Head of caudate nucleus (tissue), 42 donors: ENCODE measurements around the gene CDT1.

Experiments
- DNase-seq, 42 donors: peaks; one replicate each; pipeline versions ENCODE4 v3.0.0 to v3.0.0-alpha.2; 2020 to 2021; ENCODE audit warnings: mixed read lengths in 7 of 42
- intact Hi-C: fragments of 100-400 bp; cut with DNase I; formaldehyde crosslinking; loops from one replicate; pipeline ENCODE4 v1.15.0; 2022

CDT1 gene

GRCh38 chr16:88841521-88842307 is 38.1 kb downstream of the CDT1 start:
- no peak for DNase-seq
- intact Hi-C loops, result no loop called here

GRCh38 chr16:88842308-88842756 is 38.7 kb downstream of the CDT1 start:
- intact Hi-C loops, result no loop called here
- DNase-seq, result no peak

- DNase-seq, result no peak
- intact Hi-C loops, result no loop called here
These were observed 39.2 kb downstream of the CDT1 start for GRCh38 chr16:88842806-88843205.

GRCh38 chr16:88843256-88843655 is 39.7 kb downstream of the CDT1 start:
- intact Hi-C loops, result no loop called here
- DNase-seq, result no peak

- intact Hi-C loops, result no loop called here
- DNase-seq, result no peak
These were observed 40.9 kb downstream of the CDT1 start for GRCh38 chr16:88844419-88845036.

GRCh38 chr16:88846088-88846487 is 42.5 kb downstream of the CDT1 start:
- DNase-seq, result no peak
- intact Hi-C loops, result no loop called here

- no peak for DNase-seq
- intact Hi-C loops, result no loop called here
These were observed 44.1 kb downstream of the CDT1 start for GRCh38 chr16:88847654-88848053.

- intact Hi-C loops, result no loop called here
- DNase-seq, result no peak
These were observed 45.0 kb downstream of the CDT1 start for GRCh38 chr16:88848557-88848956.

- intact Hi-C loops, result no loop called here
- no peak for DNase-seq
These were observed 47.1 kb downstream of the CDT1 start for GRCh38 chr16:88850531-88851199.

GRCh38 chr16:88851616-88852015 is 48.0 kb downstream of the CDT1 start:
- intact Hi-C loops, result no loop called here
- no peak for DNase-seq

GRCh38 chr16:88853325-88853941 is 49.8 kb downstream of the CDT1 start:
- DNase-seq, result peak in 2 of 42 donors; percentile 24 to 32
- intact Hi-C loops, result no loop called here

- intact Hi-C loops, result loop anchor here (5.0 kb wide), 1 partner anchor 42 kb away; the partner anchor contains the start of gene APRT
- DNase-seq, result no peak
These were observed 50.9 kb downstream of the CDT1 start for GRCh38 chr16:88854306-88855111.

GRCh38 chr16:88855176-88855575 is 51.6 kb downstream of the CDT1 start:
- DNase-seq, result no peak
- intact Hi-C loops, result loop anchor here (5.0 kb wide), 1 partner anchor 43 kb away; the partner anchor contains the start of gene APRT

- intact Hi-C loops, result loop anchor here (5.0 kb wide), 1 partner anchor 43 kb away; the partner anchor contains the start of gene APRT
- peak in 1 of 42 donors; percentile 17 for DNase-seq
These were observed 52.1 kb downstream of the CDT1 start for GRCh38 chr16:88855736-88856121.

GRCh38 chr16:88856122-88856827 is 52.7 kb downstream of the CDT1 start:
- DNase-seq, result peak in 9 of 42 donors; percentile 13 to 42 (median 24)
- intact Hi-C loops, result loop anchor here (5.0 kb wide), 1 partner anchor 44 kb away; the partner anchor contains the start of gene APRT

GRCh38 chr16:88856828-88857727 is 53.5 kb downstream of the CDT1 start, which contains the start of the genes GALNS and TRAPPC2L:
TSS of gene GALNS (minus strand) at chr16:88856947. CDS start at chr16:88856877, 70 bp downstream.
TSS of gene TRAPPC2L (plus strand) at chr16:88857127. CDS start at chr16:88857151, 24 bp downstream.
- DNase-seq, result peak; percentile 97 to 100 (median 99)
- intact Hi-C loops, result loop anchor here (5.0 kb wide), 1 partner anchor 45 kb away; the partner anchor contains the start of gene APRT
